Measurements from ENCODE around the gene IL17RB.

The IL17RB gene, protein sequence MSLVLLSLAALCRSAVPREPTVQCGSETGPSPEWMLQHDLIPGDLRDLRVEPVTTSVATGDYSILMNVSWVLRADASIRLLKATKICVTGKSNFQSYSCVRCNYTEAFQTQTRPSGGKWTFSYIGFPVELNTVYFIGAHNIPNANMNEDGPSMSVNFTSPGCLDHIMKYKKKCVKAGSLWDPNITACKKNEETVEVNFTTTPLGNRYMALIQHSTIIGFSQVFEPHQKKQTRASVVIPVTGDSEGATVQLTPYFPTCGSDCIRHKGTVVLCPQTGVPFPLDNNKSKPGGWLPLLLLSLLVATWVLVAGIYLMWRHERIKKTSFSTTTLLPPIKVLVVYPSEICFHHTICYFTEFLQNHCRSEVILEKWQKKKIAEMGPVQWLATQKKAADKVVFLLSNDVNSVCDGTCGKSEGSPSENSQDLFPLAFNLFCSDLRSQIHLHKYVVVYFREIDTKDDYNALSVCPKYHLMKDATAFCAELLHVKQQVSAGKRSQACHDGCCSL
- total RNA-seq, result 0 to 0.16 (median 0.11) reads per million in 3 experiments

DNA sequence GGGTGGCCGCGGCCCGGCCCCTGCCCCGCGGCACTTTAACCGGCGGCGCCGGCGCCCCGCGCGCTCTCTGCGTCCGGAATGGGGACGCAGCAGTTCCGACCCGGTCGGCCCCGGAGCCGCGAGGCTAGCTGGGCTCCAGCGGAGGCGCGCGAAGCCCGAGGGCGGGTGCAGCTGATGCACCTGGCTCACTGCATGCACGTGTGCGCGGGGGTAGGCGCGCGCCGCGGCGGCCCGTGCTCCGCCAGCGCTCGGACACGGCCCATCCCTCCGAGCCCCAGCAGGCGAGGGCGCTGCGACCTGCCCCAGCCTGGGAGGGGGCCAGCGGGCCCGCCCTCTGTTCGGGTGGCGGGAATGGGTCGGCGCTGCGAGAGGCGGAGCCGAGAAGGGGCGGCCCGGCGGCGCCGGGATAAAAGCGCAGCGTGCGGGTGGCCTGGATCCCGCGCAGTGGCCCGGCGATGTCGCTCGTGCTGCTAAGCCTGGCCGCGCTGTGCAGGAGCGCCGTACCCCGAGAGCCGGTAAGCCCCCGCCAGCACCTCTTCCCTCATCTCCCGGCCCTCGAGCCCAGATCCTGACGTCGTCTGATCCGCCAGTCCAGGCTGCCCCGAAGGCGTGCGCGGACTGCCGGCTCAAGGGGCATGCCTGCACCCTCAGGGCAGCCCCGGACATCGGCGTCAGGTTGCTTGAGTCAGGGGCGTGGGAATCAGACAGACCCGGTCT is at the start of gene IL17RB, which contains the start of gene CHDH:
Gene IL17RB (plus strand): TSS at position 435 of the 717 bp plus-strand sequence. CDS start 21 bp downstream, at position 456.
Gene CHDH (minus strand): TSS at position 286 of the 717 bp plus-strand sequence. CDS start 22,411 bp downstream, outside the sequence.
- no peak for DNase-seq

DNA sequence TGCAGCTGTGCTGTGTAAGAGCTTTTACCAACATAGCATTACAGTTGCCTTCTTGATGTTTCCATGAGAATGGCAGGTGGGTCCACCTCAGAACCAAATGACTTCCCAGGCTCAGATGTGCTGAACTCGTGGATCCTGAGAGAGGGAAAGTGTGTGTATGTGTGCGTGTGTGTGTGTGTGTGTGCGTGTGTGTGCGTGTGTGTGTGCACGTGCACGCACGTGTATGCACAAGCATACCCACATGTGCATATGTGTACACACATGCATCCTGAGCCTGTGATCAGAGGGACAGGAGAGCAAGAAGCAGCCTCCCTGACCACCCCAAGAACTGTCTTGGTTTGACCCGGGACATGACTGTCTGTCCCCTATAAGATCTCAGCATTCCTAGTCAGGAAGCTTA is 48.2 kb upstream of the IL17RB start:
- DNase-seq, result no peak

DNA sequence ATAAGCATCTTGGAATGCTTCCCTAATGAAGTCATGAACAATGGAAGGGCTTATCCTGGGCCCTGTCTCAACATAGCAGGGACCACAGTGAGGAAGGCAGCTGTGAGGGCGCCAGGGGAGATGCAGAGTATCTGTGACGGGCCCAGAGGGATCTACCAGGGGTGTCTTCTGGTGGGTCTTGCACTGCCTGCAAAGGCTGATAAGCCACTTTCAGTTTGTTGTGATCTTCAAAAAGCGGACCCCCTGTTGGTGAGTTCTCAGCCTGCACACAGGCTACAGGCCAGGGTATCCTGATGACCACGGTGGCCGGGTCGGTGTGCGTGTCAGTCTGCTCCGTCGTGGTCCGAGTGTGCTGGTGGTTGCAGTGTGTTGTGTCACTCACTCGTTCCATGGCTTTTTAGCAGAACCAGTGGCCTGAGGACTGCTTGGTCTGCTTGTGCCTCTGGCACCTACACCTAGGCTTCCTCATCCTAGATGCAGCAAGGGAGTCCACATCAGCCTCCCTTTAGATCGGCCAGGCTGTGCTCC is 47.0 kb upstream of the IL17RB start:
- no peak for DNase-seq

DNA sequence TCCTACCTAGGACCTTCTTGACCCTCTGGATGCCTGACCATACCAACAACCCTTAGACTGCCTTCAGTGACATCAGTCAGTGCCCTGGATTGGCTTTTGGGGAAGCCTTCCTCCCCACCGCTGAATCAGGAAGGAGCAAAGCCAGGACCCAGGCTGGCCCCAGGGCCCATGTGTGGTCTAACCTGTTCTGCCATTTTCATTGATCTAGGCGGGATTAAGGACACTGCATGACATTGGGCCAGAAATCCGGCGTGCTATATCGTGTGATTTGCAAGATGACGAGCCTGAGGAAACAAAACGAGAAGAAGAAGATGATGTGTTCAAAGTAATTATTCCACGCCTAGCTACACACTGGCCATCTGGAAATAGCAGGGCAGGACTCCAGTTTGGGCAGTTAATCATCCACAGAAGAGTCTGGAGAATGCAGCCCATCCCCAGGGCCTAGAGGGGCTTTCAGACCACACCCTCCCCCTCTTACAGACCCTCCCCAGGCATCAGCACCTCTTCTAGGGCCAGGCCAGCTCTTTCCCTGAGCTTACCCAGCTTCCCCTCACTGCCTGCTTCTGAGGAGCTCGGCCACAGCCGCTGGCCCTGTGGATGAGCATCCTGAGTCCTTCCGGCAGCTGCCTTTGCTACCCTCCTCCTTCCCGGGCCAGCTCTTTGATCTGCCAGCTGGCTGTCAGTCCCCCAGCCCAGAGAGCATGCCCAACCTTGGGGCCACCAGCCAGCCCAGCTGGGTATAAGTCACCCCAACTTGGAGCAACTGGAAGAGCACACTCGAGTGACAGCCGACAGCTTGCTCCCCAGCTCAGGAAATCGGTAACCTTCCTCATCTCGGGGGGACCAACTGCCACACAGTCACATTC is 46.1 kb upstream of the IL17RB start:
- DNase-seq, result no peak

DNA sequence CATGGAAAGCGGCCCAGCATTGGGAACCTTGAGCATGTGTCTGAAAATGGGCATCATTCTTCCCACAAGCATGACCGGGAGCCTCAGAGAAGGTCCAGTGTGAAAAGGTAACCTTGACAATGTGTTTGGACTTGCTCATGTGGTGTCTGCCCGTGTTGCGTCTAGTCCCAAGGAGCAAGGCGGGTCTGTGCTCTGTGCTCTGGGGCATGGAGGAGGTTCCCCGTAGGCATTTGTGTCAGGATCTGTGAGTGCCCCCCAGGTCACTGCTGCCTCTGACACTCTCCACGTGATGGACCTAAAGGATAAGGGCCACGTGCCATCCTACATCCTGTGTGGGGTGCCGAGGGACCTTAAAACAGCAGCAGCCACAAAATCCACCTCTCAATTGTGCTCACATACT is 45.0 kb upstream of the IL17RB start:
- no peak for DNase-seq

DNA sequence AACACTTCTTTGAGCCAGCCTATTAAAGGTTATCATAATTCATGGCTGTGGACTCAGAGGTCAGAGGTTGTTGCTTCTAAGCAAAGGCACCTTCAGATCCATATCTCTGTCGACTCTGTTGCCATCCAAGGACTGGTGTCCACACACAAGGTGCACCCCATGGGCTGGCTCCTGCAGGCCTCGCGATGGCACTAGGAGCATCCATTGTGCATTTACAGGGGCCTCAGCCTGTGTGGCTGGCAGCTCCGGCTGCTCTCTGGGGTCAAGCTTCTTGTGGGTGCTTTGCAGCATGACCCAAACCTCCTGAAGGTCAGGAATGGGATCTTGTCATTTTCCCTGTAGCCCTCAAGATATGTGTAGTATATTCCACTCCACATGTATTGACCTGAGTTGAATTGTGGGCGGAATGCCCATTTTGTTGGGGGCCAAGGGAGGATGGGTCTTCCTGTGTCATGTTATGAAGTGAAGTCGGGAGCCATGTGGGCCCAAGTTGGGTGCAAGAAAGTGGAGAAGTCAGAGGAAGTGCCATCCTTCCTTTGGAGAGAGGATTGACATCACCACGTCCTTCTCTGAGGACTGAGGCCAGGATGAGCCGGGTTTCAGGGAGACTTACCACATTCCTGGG is 44.0 kb upstream of the IL17RB start:
- DNase-seq, result no peak

DNA sequence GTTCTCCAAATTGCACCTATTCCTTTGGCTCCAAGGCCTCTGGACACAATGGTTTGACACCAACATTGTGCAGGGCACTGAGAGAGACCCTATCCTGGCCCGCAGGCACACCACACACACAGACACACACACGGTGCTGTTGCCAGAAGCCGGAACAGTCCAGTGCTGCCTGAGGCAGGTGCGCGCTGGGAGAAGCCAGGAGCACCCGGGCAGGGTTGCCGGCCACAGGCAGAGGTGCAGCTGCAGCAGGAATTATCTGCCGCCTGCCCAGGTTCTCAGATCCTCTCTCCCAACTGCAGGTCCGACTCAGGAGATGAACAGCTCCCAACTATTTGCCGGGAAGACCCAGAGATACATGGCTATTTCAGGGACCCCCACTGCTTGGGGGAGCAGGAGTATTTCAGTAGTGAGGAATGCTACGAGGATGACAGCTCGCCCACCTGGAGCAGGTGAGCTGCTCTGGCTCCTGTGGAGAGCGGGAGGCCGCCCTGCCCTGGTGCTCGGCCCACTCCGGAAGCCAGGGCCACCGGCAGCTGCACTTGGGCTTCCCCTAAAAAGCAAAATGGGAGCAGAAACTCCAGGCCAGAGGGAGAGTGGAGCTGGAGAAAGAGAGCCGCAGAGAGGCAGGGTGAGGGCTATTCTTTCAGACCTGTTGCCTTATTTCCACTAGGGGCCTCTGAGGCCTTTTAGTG is 43.1 kb upstream of the IL17RB start:
- DNase-seq, result no peak

DNA sequence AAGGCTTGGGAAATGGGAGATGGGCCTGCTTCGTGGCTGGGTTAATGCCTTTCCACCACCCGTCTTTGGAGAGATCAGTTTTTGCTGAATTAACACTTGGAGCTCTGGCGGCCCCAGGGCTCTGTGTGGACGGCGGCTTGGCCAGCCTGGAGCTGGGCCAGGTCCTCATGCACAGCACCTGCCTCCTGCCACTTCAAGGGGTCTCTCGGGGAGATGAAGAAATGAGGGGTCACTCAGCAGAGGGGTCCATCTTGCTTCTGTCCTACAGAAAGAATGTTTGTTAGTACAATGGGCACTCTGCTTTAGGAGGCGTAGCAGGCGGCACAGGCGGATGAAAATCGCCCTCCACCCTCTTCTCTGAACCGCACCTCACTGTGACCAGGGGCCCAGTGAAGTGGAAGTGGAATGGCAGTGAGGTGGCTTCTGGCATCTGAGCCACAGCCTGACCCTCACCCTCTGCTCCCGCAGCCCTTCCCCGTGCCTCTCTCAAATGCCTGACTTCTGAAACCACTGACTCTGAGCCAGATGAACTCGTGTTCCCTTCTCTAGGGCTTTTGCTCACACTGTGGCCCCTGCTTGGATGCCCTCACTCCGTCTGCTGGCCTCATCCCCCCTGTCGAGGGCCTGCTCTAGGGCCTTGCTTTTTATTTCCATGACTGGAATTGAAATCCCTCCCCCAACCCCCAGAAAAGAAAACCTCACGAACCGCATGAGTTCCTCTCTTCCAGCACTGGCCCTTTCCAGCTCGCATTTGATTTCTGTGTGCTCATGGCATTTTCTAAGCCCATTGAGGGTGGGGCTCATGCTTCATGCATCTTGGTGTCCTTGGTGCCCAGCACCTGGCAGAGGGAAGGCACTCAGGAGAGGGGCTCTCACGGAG is 42.3 kb upstream of the IL17RB start:
- no peak for DNase-seq

DNA sequence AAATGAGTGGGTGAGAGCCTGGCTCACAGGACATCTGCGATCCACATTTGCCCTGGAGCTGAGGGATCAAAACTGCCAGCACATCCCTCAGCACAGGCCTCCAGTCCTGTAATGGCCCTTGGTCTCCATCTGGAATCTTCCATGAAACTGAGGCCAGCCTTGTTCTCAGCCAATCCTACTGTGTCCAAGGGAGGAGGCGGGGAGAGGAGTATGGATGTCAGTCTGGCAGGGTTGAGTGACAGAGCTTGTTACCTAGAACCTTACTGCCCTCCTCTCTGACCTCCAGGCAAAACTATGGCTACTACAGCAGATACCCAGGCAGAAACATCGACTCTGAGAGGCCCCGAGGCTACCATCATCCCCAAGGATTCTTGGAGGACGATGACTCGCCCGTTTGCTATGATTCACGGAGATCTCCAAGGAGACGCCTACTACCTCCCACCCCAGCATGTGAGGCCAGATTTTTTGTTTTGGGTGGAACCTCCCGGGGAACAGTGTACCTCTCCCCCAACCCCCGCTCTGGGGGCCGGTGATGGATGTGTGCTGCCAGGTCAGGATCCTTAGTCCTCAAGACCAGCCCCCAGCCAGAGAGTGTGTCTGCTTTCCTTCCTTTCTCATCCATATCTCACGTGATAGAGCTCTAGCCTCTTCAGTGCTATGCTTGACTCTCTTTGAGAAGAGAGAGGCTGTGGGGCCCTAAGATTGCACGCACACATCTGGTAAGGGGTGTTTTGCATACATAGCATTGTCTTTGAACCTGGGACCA is 41.5 kb upstream of the IL17RB start:
- no peak for DNase-seq

DNA sequence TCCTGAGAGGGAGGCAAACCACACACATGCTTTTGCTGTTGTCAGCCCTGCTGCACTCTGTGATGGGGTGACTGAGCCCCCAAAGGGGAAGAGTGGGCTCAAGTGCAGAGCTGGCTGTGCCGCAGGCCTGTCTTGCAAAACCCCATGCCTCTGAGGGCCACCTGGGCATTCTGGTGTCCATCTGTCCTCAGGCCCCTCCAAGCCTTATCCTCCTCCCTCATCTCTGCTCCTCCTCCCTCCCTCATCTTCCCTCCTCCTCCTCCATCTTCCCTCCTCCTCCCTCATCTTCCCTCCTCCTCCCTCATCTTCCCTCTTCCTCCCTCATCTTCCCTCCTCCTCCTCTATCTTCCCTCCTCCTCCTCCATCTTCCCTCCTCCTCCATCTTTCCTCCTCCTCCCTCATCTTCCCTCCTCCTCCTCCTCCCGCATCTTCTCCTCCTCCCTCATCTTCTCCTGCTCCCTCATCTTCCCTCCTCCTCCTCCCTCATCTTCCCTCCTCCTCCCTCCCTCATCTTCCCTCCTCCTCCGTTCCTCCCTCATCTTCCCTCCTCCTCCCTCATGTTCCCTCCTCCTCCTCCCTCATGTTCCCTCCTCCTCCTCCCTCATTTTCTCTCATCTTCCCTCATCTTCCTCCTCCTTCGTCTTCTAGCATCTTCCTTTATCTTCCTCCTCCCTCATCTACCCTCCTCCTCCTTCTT is 40.8 kb upstream of the IL17RB start:
- no peak for DNase-seq

DNA sequence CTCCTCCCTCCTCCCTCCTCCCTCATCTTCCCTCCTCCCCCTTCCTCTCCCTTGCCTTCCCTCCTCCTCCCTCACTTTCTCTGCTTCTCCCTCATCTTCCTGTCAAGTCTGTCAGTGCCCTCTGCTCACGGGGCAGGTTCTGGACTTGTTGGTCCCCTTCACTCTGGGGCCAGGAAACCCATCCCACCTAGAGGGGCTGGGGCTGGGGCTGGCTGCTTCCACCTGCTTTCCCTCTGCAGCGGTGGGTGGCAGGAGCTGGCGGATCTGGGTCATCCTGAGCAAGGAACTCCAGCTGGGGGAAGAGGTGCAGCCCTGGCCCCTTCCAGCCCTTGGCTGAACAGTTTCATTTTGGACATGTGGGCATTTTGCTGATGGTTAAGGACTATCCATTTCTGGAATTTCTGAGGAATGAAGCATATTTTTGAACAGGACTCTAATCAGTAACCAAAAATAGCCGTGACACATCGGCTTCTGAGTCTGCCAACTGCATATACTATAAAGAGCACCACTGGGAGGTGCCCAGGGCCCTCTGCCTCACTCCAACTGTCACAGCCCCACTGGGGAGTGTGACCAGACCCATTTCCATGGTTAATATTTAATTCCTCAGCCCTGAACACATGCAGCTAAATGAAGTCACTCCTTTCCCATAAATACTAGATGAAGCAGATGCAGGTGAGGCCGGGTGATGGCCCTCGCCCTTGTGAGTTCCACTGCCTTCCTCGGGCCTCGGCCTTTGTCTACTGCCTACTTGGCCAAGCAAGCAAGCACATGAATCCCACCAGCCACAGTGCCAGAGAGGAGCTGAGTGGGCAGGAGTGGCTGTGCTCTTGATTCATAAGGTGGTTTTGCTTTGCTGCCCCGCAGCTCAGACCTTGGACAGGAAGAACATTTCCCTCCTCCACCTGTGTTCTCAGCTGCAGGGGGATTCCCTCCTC is 39.9 kb upstream of the IL17RB start:
- no peak for DNase-seq

DNA sequence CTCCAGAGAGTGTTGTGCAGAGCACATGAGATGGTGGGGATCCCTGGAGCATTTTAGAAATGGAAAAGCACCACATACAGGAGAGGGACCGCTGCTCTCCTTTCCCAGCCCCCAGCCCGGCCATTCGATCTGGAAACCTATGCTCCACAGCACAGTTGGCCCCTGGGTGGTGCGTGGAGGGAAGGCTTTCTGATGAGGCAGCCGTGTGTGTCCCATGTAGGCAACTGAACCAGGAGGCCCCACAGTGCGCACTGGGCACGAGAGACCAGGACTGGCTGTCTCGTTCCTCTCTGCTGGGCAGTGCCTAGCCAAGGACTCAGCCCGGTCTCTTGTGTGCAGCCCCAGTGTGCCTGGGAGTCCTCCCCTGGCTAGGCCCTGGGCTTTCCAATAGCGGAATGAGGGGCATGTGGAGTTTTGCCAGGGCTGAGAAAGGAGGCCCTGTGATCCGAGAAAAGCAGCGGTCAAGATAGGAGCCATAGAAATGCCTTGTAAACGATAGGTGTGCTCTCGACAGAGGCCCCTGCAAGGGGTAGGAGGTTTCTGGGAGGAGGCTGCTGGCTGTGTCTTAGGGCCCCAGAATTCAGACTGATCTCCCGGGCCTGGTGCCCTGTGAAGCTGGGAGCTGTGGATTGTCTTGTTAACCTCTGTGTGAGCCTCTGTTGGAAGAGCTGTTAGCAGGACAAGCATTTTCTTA is 39.1 kb upstream of the IL17RB start:
- DNase-seq, result no peak

DNA sequence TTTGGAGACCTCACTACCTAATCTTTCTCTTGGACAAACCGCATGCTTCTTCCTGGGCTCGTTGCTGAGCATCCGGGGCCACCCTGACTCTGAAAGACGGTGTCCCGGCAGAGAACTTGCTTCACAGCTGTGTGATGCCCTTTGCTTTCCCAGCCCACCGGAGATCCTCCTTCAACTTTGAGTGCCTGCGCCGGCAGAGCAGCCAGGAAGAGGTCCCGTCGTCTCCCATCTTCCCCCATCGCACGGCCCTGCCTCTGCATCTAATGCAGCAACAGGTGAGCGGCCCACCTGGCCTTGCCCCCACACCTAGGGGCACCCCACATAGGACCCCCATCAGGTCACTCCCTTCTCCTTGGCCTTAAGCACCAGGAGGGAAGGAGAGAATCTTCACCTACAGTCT is 37.9 kb upstream of the IL17RB start:
- DNase-seq, result no peak

DNA sequence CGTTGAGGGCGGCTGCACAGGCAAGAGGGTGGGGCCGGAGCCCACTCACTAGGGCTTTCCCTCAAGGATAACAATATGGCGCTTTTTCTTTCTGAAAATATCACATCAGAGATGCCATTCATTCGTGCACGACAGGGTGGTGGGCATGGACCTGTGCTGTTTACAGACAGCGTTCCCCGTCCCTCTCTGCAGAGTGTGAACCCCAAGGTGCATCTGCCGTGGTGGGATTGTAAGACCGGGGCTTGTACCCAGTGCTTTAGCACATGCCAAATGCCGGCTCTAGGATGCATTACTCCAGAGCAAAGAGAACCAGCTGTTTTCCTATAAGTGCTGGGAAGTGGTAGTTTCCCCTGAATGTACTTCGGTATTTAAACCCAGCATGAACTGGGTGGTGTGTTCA is 37.1 kb upstream of the IL17RB start:
- DNase-seq, result no peak

DNA sequence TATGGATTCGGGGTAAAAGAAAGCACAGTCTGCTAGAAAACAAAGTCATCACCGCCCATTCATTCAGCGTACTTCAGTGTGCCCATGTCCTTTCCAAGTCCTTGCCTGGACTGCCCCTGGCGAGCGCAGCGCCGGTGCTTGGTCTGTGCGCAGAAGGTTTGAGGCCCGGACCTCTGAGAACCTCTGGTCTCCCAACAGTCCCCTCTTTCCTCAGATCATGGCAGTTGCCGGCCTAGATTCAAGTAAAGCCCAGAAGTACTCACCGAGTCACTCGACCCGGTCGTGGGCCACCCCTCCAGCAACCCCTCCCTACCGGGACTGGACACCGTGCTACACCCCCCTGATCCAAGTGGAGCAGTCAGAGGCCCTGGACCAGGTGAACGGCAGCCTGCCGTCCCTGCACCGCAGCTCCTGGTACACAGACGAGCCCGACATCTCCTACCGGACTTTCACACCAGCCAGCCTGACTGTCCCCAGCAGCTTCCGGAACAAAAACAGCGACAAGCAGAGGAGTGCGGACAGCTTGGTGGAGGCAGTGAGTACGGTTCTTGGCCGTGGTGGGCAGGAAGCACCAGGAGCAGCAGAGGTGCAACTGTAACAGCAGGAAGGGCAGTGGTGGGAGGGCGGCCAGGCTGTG is 36.5 kb upstream of the IL17RB start:
- DNase-seq, result no peak

DNA sequence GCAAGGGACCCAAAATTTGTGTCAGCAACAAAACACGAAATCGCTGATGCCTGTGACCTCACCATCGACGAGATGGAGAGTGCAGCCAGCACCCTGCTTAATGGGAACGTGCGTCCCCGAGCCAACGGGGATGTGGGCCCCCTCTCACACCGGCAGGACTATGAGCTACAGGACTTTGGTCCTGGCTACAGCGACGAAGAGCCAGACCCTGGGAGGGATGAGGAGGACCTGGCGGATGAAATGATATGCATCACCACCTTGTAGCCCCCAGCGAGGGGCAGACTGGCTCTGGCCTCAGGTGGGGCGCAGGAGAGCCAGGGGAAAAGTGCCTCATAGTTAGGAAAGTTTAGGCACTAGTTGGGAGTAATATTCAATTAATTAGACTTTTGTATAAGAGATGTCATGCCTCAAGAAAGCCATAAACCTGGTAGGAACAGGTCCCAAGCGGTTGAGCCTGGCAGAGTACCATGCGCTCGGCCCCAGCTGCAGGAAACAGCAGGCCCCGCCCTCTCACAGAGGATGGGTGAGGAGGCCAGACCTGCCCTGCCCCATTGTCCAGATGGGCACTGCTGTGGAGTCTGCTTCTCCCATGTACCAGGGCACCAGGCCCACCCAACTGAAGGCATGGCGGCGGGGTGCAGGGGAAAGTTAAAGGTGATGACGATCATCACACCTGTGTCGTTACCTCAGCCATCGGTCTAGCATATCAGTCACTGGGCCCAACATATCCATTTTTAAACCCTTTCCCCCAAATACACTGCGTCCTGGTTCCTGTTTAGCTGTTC is 35.0 kb upstream of the IL17RB start:
- no peak for DNase-seq
